Activated CD8-positive, alpha-beta memory T cell treated with anti-CD3 and anti-CD28 coated beads, Interleukin-2, amount 50 U/mL, for 24 hours (primary cell): Measurements from ENCODE around the gene ALCAM.

ENCODE experiments used
- DNase-seq: peaks from one replicate; pipeline ENCODE4 v3.0.0-alpha.2; 2020; ENCODE audit errors: extremely low read depth

Gene ALCAM

GRCh38 chr3:105356396-105356795, 10.3 kb upstream of the ALCAM start:
- DNase-seq: no peak

- DNase-seq: no peak
Observed at GRCh38 chr3:105356988-105357387, 9.7 kb upstream of the ALCAM start.

- no peak for DNase-seq
Observed at GRCh38 chr3:105359098-105359762, 7.5 kb upstream of the ALCAM start.

- no peak for DNase-seq
Observed at GRCh38 chr3:105360003-105360402, 6.7 kb upstream of the ALCAM start.

GRCh38 chr3:105362021-105362665, 4.6 kb upstream of the ALCAM start:
- DNase-seq: no peak

GRCh38 chr3:105364128-105364527, 2.6 kb upstream of the ALCAM start:
- no peak for DNase-seq

- no peak for DNase-seq
Observed at GRCh38 chr3:105365081-105365390, 1.7 kb upstream of the ALCAM start.

- DNase-seq: no peak
Observed at GRCh38 chr3:105365391-105366325, 1.1 kb upstream of the ALCAM start.

GRCh38 chr3:105367063-105367405, 325 bp downstream of the ALCAM start:
- DNase-seq: no peak

GRCh38 chr3:105367406-105368213, 901 bp downstream of the ALCAM start:
- peak; percentile 41 for DNase-seq

- no peak for DNase-seq
Observed at GRCh38 chr3:105368566-105369499, 2.1 kb downstream of the ALCAM start.

- DNase-seq: no peak
Observed at GRCh38 chr3:105369500-105370371, 3.0 kb downstream of the ALCAM start.

GRCh38 chr3:105373383-105373782, 6.7 kb downstream of the ALCAM start:
- no peak for DNase-seq

- no peak for DNase-seq
Observed at GRCh38 chr3:105375750-105376511, 9.2 kb downstream of the ALCAM start.

- no peak for DNase-seq
Observed at GRCh38 chr3:105377716-105378115, 11.0 kb downstream of the ALCAM start.

GRCh38 chr3:105385179-105385578, 18.5 kb downstream of the ALCAM start:
- no peak for DNase-seq

GRCh38 chr3:105385819-105386508, 19.3 kb downstream of the ALCAM start:
- DNase-seq: no peak

GRCh38 chr3:105387122-105387751, 20.5 kb downstream of the ALCAM start:
- no peak for DNase-seq
